ENCODE data around the gene TUBA4B.
"Not testable (repeated sequence)": the region's sequence is repeated elsewhere in the genome, so short reads cannot be mapped to it uniquely, and the experiment has no call there.

The TUBA4B gene

DNA sequence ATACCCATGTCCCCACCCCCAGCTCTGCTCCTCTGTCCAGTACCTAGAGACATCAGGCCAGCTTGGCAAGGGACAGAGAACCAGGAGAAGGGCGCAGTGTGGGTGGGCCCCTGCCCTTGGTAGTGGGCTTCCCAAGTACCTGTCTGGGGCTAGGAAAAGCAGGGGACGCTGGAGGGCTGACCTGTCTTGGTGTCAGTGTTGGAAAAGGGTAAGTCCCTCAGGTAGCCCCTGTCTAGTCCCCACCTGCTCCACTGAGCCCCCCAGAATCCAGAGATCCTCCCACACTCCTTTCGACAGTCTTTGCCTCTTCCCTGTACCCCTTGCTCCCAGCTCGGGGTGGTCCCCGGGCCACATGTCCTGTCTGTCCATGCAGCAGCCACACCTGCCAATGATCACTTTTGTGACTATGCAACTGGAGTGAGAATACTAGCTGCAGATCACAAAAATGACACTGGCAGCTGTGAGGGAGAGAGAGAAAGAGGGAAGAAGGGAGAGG is 40.7 kb downstream of the TUBA4B start:
- DNase-seq, result no peak

DNA sequence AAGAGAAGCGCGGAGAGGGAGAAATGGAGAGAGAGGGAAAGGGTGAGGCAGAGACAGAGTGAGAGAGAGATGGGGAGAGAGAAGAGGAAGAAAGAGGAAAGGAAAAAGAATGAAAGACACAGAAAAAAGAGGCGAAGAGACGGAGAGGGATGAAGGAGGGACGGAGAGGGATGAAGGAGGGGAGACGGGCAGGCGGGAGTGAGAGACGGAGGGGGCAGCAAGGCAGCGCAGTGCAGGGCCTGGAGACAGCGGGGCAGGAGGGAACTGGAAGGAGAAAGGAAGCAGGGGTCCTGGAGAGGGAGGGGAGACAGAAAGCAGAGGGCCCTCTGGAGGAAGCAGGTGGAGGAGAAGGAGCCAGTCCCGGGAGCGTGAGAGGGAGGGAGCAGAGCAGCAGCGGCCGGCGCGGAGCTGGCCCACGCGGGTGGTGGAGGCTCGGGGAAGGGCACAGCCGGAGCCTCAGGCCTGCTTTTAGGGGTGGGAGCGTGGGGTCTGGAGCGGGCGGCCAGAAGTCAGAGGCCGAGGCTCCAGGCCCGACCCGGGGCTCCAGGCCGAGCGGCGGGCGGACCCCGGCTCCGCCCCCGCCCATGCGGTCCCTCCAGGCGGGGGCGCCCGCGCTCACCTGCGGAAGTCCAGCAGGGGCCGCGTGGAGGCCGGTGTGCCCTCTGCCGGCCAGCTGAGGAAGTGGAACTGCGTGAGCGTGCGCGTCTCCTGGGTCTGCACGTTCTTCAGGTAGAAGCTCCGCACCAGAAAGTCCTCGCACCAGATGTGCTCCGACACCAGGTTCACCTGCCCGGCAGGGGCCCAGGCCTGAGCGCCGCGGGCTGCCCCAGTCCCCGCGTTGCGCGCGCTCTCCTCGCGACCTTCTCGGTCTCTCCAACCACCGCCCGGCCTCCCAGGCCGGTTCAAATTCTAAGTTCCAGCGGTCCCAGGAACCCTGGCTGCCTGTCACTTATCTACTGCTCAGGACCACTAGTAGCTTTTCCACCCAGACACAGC is 41.6 kb downstream of the TUBA4B start:
- DNase-seq, result peak; percentile 72

DNA sequence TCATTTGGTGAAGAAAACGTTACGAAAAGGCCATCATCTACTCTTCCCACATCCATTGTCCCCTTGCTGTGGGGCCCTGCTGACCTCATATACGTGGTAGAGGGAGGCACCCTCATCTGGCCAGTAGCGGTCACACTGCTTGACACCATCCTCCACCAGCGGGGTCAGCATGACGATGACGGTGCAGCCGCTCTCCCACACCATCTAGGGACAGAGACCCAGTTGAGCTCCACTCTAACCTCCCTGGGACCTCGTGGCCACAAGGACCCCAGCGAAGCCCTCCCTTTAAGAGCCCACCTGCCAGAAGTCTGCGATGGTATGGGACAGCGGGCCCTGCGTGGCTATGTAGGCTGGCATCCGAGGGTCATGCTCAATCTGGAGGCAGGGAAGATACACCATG is 43.1 kb downstream of the TUBA4B start:
- no peak for DNase-seq

DNA sequence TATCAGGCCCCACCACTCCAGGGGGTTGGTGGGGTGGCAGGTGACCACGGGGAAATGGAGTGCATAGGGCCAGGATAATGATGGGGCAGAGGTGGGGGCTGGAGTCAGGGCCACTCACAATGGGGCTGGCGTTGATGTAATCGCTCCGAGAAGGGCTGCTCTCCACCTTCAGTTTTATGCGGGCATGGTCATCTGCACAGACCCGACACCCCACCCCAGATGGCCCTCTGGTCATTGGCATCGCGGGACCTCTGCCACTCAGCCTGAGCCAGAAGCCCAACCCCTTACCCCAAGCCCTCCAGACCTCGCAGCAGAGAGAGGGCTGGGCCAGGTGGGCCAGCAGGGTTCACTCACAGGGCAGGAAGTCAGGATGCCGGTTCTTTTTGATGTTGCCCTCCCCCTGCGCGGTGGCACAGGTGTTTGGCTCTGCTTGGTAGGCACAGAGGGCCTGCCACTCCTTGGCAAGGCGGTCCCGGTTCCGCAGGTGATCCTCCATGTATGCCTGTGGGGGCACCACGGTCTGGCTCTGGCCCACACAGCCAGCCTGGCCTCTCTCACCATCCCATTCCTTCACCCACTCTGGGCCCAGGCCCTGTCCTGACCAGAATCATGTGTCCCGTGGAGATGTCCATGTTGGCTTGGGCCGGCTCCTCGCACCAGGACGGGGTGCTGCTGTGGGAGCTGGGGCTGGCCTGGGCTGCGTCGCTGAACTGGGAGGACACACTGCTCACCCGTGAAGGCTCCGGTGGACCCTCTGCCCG is 43.8 kb downstream of the TUBA4B start:
- DNase-seq, result no peak

DNA sequence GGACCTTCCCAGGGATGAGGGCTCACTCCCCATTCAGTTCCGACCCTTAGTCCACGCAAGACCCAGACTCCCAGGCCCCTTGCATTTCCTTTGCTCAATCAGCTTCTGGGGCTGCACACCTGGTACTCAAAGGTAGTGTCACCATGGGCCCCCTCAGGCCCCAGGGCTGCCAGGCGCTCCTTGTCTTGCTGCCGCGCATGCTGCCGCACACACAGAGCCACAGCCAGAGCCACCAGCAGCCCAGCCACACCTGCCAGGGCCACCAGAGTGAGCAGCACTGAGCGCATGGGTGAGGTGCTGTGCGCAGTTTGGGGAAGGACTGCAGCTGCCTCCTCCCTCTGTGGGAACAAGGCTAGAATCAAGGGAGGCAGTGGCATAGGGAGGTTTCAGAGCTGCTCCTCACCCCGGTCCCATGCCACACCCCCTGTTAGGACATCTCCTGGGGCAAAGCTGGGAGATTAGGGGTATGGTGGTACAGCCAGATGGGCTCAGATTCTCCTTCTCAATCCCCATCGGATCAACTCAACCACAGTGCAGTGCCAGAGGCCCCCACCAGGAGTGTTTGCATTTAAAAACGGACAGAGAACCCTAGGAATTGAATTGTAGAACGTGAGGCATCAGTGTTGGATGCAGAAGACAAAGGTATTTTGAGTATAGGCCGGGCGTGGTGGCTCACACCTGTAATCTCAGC is 44.9 kb downstream of the TUBA4B start:
- DNase-seq, result no peak

DNA sequence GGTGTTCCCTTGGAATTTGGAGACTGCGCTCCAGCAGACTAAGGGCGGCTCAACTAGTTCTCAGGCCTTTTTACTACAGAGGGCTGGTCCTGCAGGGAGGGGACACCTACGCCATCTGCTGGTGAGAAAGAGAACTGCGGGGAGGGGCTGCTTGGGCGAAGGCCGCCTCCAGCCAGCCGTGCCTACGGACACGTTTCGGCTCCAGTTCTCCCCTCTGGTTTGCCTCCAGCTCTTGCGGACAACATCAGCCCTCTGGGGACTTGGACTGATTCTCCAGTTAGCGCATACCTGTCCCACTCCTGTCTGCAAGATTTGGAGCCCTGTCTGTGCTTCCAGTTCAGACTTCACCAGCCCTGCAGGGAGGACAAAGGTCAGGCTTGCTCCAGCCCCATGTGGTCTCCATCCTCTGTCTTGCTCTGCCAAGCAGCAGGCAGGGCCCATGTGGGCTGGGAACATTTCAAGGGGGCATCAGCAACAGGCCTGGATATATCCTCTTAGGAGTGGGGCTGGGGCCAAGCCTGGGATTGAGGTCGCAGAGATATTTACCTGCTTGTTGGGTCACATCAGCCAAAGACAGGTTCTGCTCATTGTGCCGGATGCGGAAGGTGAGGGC is 45.8 kb downstream of the TUBA4B start:
- peak; percentile 36 for DNase-seq

DNA sequence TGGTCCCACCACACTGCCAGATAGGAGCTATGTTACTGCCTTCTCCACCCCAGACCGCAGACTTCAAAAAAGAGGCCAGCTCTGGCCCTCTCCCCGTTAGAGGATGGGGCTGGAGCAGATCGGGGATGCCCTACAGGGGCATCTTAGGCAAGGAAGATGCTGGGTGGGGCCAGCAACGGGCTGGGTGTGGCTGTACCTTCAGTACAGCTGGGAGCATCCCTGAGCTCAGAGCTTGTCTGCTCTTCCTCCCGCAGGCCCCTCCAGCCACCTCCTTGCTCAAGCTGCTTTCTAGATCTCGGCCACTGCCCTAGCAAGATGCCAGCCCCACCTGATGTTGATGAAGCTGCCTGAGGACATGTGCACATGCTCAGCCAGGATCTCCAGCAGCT is 46.3 kb downstream of the TUBA4B start:
- DNase-seq, result no peak

DNA sequence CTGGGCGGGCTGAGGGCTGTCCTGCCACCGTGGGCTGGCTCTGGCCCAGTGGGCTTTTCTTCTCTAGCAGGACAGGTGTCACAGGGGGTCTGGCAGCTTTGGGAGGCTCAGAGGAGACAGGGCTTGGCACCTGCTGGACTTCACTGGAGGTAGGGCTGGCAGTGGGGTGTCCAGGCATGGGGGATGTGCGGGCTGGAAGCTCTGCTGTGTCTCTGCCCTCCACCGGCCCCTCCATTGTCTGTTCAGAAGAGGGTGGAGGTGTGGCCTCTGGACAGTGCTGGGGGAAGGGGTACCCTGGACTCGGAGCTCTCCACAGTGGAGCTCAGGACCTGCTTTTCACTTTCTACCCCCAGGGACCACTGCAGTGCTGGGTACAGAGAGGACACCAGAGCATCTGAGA is 47.0 kb downstream of the TUBA4B start:
- no peak for DNase-seq

DNA sequence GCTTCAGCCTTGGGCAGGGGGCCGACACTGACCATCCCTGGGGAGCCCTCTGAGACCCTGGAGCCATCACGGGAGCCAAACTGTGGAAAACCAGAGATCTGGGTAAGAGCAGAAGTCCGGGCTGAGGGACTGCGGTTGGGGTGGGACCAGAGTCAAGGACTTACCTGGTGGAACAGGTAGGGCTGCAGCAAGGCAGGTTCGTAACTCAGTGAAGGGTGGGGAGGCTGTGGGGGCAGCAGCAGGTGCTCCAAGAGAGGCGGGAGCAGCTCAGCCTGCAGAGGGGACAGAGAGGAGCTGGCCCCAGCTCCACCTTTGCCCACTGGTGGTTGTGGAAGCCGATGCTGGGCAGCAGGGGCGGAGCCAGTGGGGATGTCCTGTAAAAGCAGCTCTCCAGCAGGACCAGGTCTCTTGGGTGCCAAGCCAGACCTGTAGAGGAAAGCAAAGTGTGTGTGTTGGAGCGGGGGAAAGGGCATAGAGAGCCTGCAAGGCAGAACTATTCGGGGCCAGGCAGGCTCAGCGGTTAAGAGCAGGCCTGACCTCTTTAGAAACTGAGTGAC is 49.4 kb downstream of the TUBA4B start:
- DNase-seq, result no peak

DNA sequence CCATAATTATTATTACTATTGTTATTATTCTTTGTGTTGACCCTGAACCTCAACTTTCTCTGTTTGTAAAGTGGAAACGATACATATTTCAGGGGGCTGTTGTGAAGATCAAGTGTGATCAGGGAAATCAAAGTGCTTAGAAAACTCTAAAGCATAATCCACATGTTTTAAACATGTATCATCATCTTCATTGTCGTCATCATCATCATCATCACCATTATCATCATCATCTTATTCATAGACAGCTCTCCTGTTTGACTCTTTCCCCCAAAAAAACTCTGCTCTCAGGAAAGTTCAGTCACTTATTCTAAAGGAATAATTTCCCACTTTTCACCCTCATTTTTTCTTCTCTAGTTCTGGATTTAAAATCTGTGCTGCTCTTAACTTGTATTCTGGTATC is 51.2 kb downstream of the TUBA4B start:
- DNase-seq, result no peak

DNA sequence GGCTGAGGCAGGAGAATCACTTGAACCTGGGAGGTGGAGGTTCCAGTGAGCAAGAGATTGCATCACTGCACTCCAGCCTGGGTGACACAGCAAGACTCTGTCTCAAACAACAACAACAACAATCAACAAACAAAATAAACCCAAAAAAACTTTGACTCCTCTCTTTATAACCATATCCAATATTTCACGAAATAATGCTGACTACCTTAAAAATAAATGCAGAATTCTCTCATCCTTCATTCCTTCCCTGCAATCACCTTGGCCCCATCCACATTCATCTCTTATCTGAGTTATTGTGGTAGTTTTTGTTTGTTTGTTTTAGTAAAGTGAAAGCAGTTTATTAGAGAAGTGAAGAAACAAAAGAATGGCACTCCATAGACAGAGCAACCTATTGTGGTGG is 53.0 kb downstream of the TUBA4B start:
- DNase-seq, result no peak

DNA sequence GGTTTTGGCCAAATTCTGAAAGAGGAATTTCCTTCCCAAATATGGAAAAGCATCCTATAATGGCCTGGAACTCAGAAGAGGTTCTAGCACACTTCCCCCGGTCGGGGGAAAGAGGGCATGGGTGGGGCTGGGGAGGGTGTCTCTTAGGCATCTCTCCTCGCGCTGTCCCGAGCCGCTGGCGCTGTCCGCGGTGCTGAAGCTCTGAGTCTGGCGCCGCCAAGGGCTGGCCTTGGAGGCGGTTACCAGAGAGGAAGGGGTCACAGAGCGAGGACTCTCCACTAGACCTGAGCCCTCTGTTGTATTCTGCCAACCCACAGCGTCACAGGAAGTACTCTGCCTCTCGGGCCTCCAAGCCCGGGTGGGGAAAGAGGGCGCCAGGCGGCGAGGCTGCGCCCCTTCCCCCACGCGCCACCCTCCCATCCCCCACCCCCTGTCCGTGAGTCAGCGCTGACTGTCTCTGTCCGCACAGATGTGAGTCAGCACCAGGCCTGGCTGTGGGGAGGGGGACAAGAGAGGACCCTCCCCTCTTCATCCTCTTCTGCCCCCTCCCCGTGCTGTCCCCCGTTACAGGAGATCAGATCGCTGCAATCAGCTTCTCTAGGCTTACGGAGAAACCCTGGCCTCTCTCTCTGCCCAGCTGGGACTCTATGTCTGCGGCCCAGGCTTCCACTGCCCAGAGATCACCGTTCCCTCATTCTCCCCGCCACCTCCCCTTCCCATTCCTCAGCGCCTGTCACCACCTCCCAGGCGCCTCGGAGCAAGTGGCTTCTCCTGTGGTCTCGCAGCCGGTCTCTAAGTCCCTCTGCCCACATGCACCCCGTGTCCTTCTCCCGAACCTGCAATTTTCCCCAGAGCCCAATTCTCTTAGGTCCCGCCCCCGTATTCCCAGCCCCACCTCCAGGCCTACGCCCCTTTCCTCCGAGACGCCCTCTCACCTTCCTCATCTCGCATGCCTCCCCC is 55.4 kb downstream of the TUBA4B start:
- DNase-seq, result peak; percentile 26

DNA sequence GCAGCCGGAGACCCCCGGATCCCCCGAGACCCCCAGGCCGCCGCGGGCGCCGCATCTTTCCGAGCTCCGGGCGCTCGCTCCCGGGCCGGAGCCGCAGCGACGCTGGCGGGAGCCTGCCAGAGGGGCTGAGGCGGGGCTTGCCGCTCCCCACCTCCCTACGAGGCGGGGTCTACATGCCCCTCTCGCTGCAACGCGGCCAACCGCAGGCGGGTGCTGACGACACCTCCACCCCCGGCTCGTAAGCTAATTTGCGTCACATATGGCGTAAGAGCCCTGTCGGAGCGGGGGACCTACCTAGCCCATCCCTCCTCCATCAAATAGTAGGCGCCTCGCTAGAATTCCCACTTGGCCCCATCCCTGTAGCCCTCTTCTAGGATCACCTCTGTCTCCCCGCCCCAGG is 56.2 kb downstream of the TUBA4B start, which contains the start of gene PTPRN:
Gene PTPRN (minus strand): TSS at position 124 of the 400 bp plus-strand sequence. CDS start 69 bp downstream, at position 55.
- peak; percentile 63 for DNase-seq

DNA sequence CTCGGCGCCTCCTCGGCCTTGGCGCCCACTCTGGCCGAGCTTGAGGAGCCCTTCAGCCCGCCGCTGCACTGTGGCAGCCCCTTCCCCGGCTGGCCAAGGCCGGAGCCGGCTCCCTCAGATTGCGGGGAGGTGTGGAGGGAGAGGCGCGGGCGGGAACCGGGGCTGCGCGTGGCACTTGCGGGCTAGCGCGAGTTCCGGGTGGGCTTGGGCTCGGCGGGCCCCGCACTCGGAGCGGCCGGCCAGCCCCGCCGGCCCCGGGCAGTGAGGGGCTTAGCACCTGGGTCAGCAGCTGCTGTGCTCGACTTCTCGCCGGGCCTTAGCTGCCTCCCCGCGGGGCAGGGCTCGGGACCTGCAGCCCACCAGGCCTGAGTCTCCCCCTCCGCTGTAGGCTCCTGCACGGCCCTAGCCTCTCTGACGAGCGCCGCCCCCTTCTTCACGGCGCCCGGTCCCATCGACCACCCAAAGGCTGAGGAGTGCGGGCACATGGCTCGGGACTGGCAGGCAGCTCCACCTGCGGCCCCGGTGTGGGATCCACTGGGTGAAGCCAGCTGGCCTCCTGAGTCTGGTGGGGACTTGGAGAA is 59.7 kb downstream of the TUBA4B start:
- not testable (repeated sequence) for DNase-seq

DNA sequence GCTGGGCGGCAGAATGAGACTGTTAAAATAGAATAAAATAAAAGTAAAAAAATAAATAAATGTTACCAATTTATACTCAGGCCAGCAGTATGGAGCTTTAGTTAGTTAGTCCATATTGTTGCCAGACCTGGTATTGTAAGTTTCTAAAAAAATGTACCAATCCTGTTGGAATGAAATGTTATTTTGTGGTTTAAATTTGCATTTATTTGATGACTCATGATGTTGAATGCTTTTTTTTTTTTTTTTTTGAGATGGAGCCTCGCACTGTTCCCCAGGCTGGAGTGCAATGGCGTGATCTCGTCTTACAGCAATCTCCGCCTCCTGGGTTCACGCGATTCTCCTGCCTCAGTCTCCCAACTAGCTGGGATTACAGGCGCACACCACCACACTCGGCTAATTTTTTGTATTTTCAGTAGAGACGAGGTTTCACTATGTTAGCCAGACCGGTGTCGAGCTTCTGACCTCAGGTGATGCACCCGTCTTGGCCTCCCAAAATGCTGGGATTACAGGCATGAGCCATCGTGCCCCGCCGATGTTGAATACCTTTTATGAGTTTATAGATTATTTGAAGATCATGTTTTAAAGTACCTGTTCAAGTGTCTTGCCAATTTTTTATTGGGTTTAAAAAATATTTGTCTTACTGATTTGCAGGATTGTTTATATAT is 61.9 kb downstream of the TUBA4B start:
- DNase-seq, result no peak
